T-helper 17 cell (primary cell): ENCODE data around the gene RAB6A. TPM values are rescaled to one million over a fixed set of nuclear protein-coding genes. Genes with fewer than 3 reads are reported as not detected.
"Not testable (repeated sequence)": the region's sequence is repeated elsewhere in the genome, so short reads cannot be mapped to it uniquely, and the experiment has no call there.

Source experiments
- ATAC-seq: fragments of 150-1000 bp; cut with Tn5 transposase; 2 replicates; pipeline ENCODE4 v1.10.0; 2021; ENCODE audit warnings: mild to moderate bottlenecking, moderate library complexity
- DNase-seq, 3 donors: peaks; one replicate each; pipeline versions ENCODE4 v3.0.0 to v3.0.0-alpha.2; 2020 to 2021
- H3K9me3 ChIP-seq: one replicate; pipeline ENCODE4 v1.7.0; 2013; ENCODE audit warnings: low read length, mild to moderate bottlenecking; ENCODE audit not compliant: control insufficient read depth, poor library complexity, severe bottlenecking
- H3K27ac Mint-ChIP-seq: one replicate; pipeline ENCODE4 v1.8.0; 2022; ENCODE audit warnings: mild to moderate bottlenecking, moderate library complexity, mixed read lengths
- H3K27me3 Mint-ChIP-seq: one replicate; pipeline ENCODE4 v1.8.0; 2022; ENCODE audit warnings: mixed read lengths
- H3K36me3 Mint-ChIP-seq: one replicate; pipeline ENCODE4 v1.8.0; 2022; ENCODE audit warnings: low read depth, mixed read lengths
- H3K4me1 Mint-ChIP-seq: one replicate; pipeline ENCODE4 v1.8.0; 2022; ENCODE audit warnings: mild to moderate bottlenecking, mixed read lengths
- H3K4me3 Mint-ChIP-seq: one replicate; pipeline ENCODE4 v1.8.0; 2022; ENCODE audit warnings: mild to moderate bottlenecking, moderate library complexity, mixed read lengths
- total RNA-seq, 4 donors: library from RNA in 2 of 4; stranded (reverse) in 2 of 4; gene quantifications; one replicate each; pipeline ENCODE4 v1.2.3 and lab custom pipeline; 2022 to 2026

Gene RAB6A
- total RNA-seq, 2 donors from 2014 or later = 63.8 to 70.3 TPM

- H3K27me3 Mint-ChIP-seq = no peaks in the 10 kb centered on the region
- no peak overlapping the region for H3K27ac Mint-ChIP-seq
- H3K4me3 Mint-ChIP-seq = no peak overlapping the region
- H3K9me3 ChIP-seq = no peaks in the 10 kb centered on the region
- peaks cover 37% of the 10 kb centered on the region for H3K4me1 Mint-ChIP-seq
- ATAC-seq (no peak), DNase-seq (no peak)
- peaks cover 2% of the 10 kb centered on the region for H3K36me3 Mint-ChIP-seq
These were observed 3.3 kb downstream of the RAB6A start for GRCh38 chr11:73757598-73757997.

- ATAC-seq (no peak), DNase-seq (no peak)
- Mint-ChIP-seq H3K27ac (no peak overlapping the region), H3K4me1 (peaks cover 47% of the 10 kb centered on the region), H3K4me3 (no peak overlapping the region), H3K27me3 (no peaks in the 10 kb centered on the region), H3K36me3 (no peaks in the 10 kb centered on the region)
- H3K9me3 ChIP-seq = no peaks in the 10 kb centered on the region
These were observed 5.2 kb downstream of the RAB6A start for GRCh38 chr11:73755670-73756069.

GRCh38 chr11:73753938-73754337 lies 6.9 kb downstream of the RAB6A start:
- H3K4me1 Mint-ChIP-seq = peaks cover 48% of the 10 kb centered on the region
- H3K27me3 Mint-ChIP-seq = no peaks in the 10 kb centered on the region
- ATAC-seq (no peak), DNase-seq (no peak)
- H3K36me3 Mint-ChIP-seq = no peaks in the 10 kb centered on the region
- no peak overlapping the region for H3K4me3 Mint-ChIP-seq
- no peak overlapping the region for H3K27ac Mint-ChIP-seq
- H3K9me3 ChIP-seq = no peaks in the 10 kb centered on the region

GRCh38 chr11:73752903-73753302 lies 8.0 kb downstream of the RAB6A start:
- no peak for ATAC-seq
- no peak overlapping the region for H3K27ac Mint-ChIP-seq
- H3K27me3 Mint-ChIP-seq = no peaks in the 10 kb centered on the region
- no peak overlapping the region for H3K4me3 Mint-ChIP-seq
- DNase-seq = no peak
- H3K36me3 Mint-ChIP-seq = no peaks in the 10 kb centered on the region
- no peaks in the 10 kb centered on the region for H3K9me3 ChIP-seq
- peaks cover 46% of the 10 kb centered on the region for H3K4me1 Mint-ChIP-seq

GRCh38 chr11:73752216-73752867 lies 8.5 kb downstream of the RAB6A start:
- DNase-seq (no peak), ATAC-seq (no peak)
- H3K4me1 Mint-ChIP-seq = peaks cover 51% of the 10 kb centered on the region
- H3K27me3 Mint-ChIP-seq = no peaks in the 10 kb centered on the region
- H3K27ac Mint-ChIP-seq = peak overlapping the region; percentile 82
- H3K36me3 Mint-ChIP-seq = no peaks in the 10 kb centered on the region
- peak overlapping the region; percentile 53 for H3K4me3 Mint-ChIP-seq
- H3K9me3 ChIP-seq = no peaks in the 10 kb centered on the region

GRCh38 chr11:73750862-73751261 lies 10.0 kb downstream of the RAB6A start:
- not testable (repeated sequence) for H3K36me3 Mint-ChIP-seq, H3K9me3 ChIP-seq, DNase-seq, H3K27me3 Mint-ChIP-seq, ATAC-seq, H3K4me3 Mint-ChIP-seq
- peak overlapping the region; percentile 82 for H3K27ac Mint-ChIP-seq
- peaks cover 49% of the 10 kb centered on the region for H3K4me1 Mint-ChIP-seq

- H3K4me3 Mint-ChIP-seq = no peak overlapping the region
- no peaks in the 10 kb centered on the region for H3K27me3 Mint-ChIP-seq
- no peak for ATAC-seq
These were observed 10.6 kb downstream of the RAB6A start for GRCh38 chr11:73750228-73750627.

GRCh38 chr11:73749118-73749517 lies 11.8 kb downstream of the RAB6A start:
- H3K36me3 Mint-ChIP-seq = no peaks in the 10 kb centered on the region
- H3K4me1 Mint-ChIP-seq = peaks cover 47% of the 10 kb centered on the region
- ATAC-seq (no peak), DNase-seq (no peak)
- H3K27ac Mint-ChIP-seq = no peak overlapping the region
- no peaks in the 10 kb centered on the region for H3K9me3 ChIP-seq
- no peaks in the 10 kb centered on the region for H3K27me3 Mint-ChIP-seq
- H3K4me3 Mint-ChIP-seq = peak overlapping the region; percentile 13

More at GRCh38 chr11:73750228-73750627, 10.6 kb downstream of the RAB6A start:
- Mint-ChIP-seq H3K4me1 (peaks cover 49% of the 10 kb centered on the region), H3K36me3 (no peaks in the 10 kb centered on the region), H3K27ac (no peak overlapping the region)
- DNase-seq = no peak
- no peaks in the 10 kb centered on the region for H3K9me3 ChIP-seq

GRCh38 chr11:73748300-73748699 lies 12.6 kb downstream of the RAB6A start:
- peak overlapping the region; percentile 6 for H3K27ac Mint-ChIP-seq
- H3K27me3 Mint-ChIP-seq = no peaks in the 10 kb centered on the region
- H3K4me1 Mint-ChIP-seq = peaks cover 46% of the 10 kb centered on the region
- DNase-seq (no peak), ATAC-seq (no peak)
- H3K9me3 ChIP-seq = no peaks in the 10 kb centered on the region
- no peak overlapping the region for H3K4me3 Mint-ChIP-seq
- no peaks in the 10 kb centered on the region for H3K36me3 Mint-ChIP-seq

- no peaks in the 10 kb centered on the region for H3K27me3 Mint-ChIP-seq
- H3K9me3 ChIP-seq = no peaks in the 10 kb centered on the region
- ATAC-seq (no peak), DNase-seq (no peak)
- peak overlapping the region; percentile 6 for H3K27ac Mint-ChIP-seq
- H3K36me3 Mint-ChIP-seq = no peaks in the 10 kb centered on the region
- no peak overlapping the region for H3K4me3 Mint-ChIP-seq
- peaks cover 47% of the 10 kb centered on the region for H3K4me1 Mint-ChIP-seq
These were observed 13.1 kb downstream of the RAB6A start for GRCh38 chr11:73747762-73748161.

GRCh38 chr11:73746701-73747100 lies 14.2 kb downstream of the RAB6A start:
- no peak for DNase-seq
- no peaks in the 10 kb centered on the region for H3K27me3 Mint-ChIP-seq
- H3K4me3 Mint-ChIP-seq = no peak overlapping the region
- H3K36me3 Mint-ChIP-seq = no peaks in the 10 kb centered on the region
- peaks cover 38% of the 10 kb centered on the region for H3K4me1 Mint-ChIP-seq
- no peak overlapping the region for H3K27ac Mint-ChIP-seq
- no peak for ATAC-seq
- H3K9me3 ChIP-seq = no peaks in the 10 kb centered on the region

- H3K4me3 Mint-ChIP-seq = peak overlapping the region; percentile 9
- no peaks in the 10 kb centered on the region for H3K9me3 ChIP-seq
- H3K27ac Mint-ChIP-seq = no peak overlapping the region
- DNase-seq = no peak
- H3K4me1 Mint-ChIP-seq = peaks cover 20% of the 10 kb centered on the region
- ATAC-seq = no peak
- H3K27me3 Mint-ChIP-seq = no peaks in the 10 kb centered on the region
- no peaks in the 10 kb centered on the region for H3K36me3 Mint-ChIP-seq
These were observed 17.8 kb downstream of the RAB6A start for GRCh38 chr11:73743045-73743444.

- not testable (repeated sequence) for H3K27me3 Mint-ChIP-seq, H3K9me3 ChIP-seq, H3K4me3 Mint-ChIP-seq, H3K36me3 Mint-ChIP-seq, DNase-seq, ATAC-seq, H3K27ac Mint-ChIP-seq
- H3K4me1 Mint-ChIP-seq = peaks cover 11% of the 10 kb centered on the region
These were observed 24.9 kb downstream of the RAB6A start for GRCh38 chr11:73735959-73736358.

- Mint-ChIP-seq H3K27me3 (no peaks in the 10 kb centered on the region), H3K4me1 (peaks cover 14% of the 10 kb centered on the region), H3K27ac (no peak overlapping the region), H3K36me3 (no peaks in the 10 kb centered on the region), H3K4me3 (no peak overlapping the region)
- ATAC-seq (no peak), DNase-seq (no peak)
- H3K9me3 ChIP-seq = no peaks in the 10 kb centered on the region
These were observed 25.9 kb downstream of the RAB6A start for GRCh38 chr11:73734993-73735392.
